PC-9 (cell line): ENCODE data around the gene DPH5.

Experiments used
- EZH2 ChIP-seq: fragments of 200-600 bp; sonication (generic); IDR thresholded peaks from 2 replicates; pipeline ENCODE4 v1.8.0; 2017; ENCODE audit warnings: antibody characterized with exemption, low read depth
- TF ChIP-seq, protein P1 (sequence below): fragments of 200-600 bp; sonication (generic); conservative IDR thresholded peaks from 2 replicates; pipeline ENCODE4 v1.6.1; 2017; ENCODE audit warnings: mixed run types, antibody characterized with exemption, mild to moderate bottlenecking, moderate library complexity

DNA sequence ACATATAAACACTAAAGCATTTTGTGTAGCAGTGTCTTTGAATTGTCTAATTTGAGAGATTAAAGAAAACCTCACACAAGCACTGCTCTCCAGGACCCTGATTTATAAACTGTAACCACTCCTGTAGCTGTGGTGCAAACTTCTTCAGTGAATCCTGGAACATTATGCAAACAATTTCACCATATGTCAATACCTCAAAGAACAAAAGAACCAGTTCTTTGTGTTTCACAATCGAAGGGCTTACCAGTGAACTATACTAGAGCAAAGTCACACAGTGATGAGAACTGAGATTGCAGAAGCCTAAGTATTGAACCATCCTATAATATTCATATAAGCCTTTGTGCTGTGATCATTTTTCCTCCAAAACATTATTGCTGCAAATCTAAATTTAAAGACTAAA, 21.5 kb downstream of the DPH5 start:
- TF ChIP-seq, protein P1, sequence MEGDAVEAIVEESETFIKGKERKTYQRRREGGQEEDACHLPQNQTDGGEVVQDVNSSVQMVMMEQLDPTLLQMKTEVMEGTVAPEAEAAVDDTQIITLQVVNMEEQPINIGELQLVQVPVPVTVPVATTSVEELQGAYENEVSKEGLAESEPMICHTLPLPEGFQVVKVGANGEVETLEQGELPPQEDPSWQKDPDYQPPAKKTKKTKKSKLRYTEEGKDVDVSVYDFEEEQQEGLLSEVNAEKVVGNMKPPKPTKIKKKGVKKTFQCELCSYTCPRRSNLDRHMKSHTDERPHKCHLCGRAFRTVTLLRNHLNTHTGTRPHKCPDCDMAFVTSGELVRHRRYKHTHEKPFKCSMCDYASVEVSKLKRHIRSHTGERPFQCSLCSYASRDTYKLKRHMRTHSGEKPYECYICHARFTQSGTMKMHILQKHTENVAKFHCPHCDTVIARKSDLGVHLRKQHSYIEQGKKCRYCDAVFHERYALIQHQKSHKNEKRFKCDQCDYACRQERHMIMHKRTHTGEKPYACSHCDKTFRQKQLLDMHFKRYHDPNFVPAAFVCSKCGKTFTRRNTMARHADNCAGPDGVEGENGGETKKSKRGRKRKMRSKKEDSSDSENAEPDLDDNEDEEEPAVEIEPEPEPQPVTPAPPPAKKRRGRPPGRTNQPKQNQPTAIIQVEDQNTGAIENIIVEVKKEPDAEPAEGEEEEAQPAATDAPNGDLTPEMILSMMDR = no peak
- TF ChIP-seq EZH2 = no peak
